AG09309 (cell line): ENCODE results near the gene CTDSPL.

ENCODE experiments used
- DNase-seq: peaks from one replicate; pipeline ENCODE4 v3.0.0-alpha.2; 2010; ENCODE audit warnings: low read depth
- H3K4me3 ChIP-seq: 2 replicates; pipeline ENCODE4 v1.5.1; 2011; ENCODE audit warnings: mild to moderate bottlenecking, low read depth, low read length, moderate library complexity; ENCODE audit not compliant: control insufficient read depth
- CTCF ChIP-seq: IDR thresholded peaks from 2 replicates; pipeline ENCODE4 v1.5.1; 2011; ENCODE audit warnings: mild to moderate bottlenecking, low read depth, low read length, inconsistent platforms; ENCODE audit not compliant: insufficient read depth, control insufficient read depth; ENCODE audit errors: missing control alignments

CTDSPL gene

GRCh38 chr3:37916685-37917084 is 55.0 kb downstream of the CTDSPL start:
- H3K4me3 ChIP-seq = no peak overlapping the region
- no peak for DNase-seq
- no peak for TF ChIP-seq CTCF

GRCh38 chr3:37918627-37919026 is 56.9 kb downstream of the CTDSPL start:
- no peak for TF ChIP-seq CTCF
- no peak overlapping the region for H3K4me3 ChIP-seq
- DNase-seq = no peak

GRCh38 chr3:37920156-37920699 is 58.5 kb downstream of the CTDSPL start:
- H3K4me3 ChIP-seq = no peak overlapping the region
- no peak for DNase-seq
- TF ChIP-seq CTCF = peak; percentile 3

- no peak overlapping the region for H3K4me3 ChIP-seq
- DNase-seq = no peak
- TF ChIP-seq CTCF = no peak
Observed at GRCh38 chr3:37921025-37921424, 59.3 kb downstream of the CTDSPL start.

GRCh38 chr3:37922721-37923568 is 61.3 kb downstream of the CTDSPL start:
- no peak for TF ChIP-seq CTCF
- no peak for DNase-seq
- H3K4me3 ChIP-seq = no peak overlapping the region

GRCh38 chr3:37923569-37924040 is 61.9 kb downstream of the CTDSPL start:
- DNase-seq = no peak
- no peak overlapping the region for H3K4me3 ChIP-seq
- no peak for TF ChIP-seq CTCF
